H1 (cell line): ENCODE data around the gene ULK2. TPM values are rescaled to one million over a fixed set of nuclear protein-coding genes. Genes with fewer than 3 reads are reported as not detected.

Experiments
- CTCF ChIA-PET: fragments of 300-600 bp; sonication (Branson Sonifier 250); formaldehyde crosslinking; loops from one replicate; lab custom pipeline; 2021; ENCODE audit not compliant: partially characterized antibody; lab: Charles Lee
- POLR2A ChIA-PET: fragments of 300-600 bp; sonication (Branson Sonifier 250); formaldehyde crosslinking; loops from one replicate; lab custom pipeline; 2021; ENCODE audit warnings: inconsistent platforms; ENCODE audit not compliant: partially characterized antibody; lab: Charles Lee
- DNase-seq, 2 experiments: peaks; one replicate each; pipeline versions ENCODE4 v3.0.0 to v3.0.0-alpha.2; 2010 to 2022; ENCODE audit warnings: low spot score in 2 of 2, low read depth in 1 of 2, mixed read lengths in 1 of 2
- FAIRE-seq: peaks from 2 replicates; lab custom pipeline; 2011; peaks lifted over from hg19 to GRCh38; lab: Jason Lieb, UNC
- H2AFZ ChIP-seq: 2 replicates; pipeline ENCODE4 v1.8.1; 2012; ENCODE audit warnings: low read length, inconsistent platforms
- H2AK5ac ChIP-seq: 2 replicates; pipeline ENCODE4 v1.6.1; 2013; ENCODE audit warnings: low read depth, low read length
- H2BK120ac ChIP-seq: replicated peaks from 2 replicates; pipeline ENCODE3; 2013; ENCODE audit warnings: low read depth, low read length, inconsistent platforms
- H2BK12ac ChIP-seq: 2 replicates; pipeline ENCODE4 v1.6.1; 2013; ENCODE audit warnings: low read depth, low read length
- H2BK15ac ChIP-seq: 2 replicates; pipeline ENCODE4 v1.6.1; 2013; ENCODE audit warnings: low read length
- H2BK20ac ChIP-seq: 2 replicates; pipeline ENCODE4 v1.6.1; 2013; ENCODE audit warnings: low read length
- H2BK5ac ChIP-seq: 2 replicates; pipeline ENCODE4 v1.6.1; 2013; ENCODE audit warnings: low read depth, low read length
- H3K14ac ChIP-seq: 2 replicates; pipeline ENCODE4 v1.6.1; 2013; ENCODE audit warnings: inconsistent platforms; ENCODE audit not compliant: insufficient read length
- H3K18ac ChIP-seq: 2 replicates; pipeline ENCODE4 v1.6.1; 2013; ENCODE audit warnings: low read length; ENCODE audit errors: extremely low read depth
- H3K23ac ChIP-seq: 2 replicates; pipeline ENCODE4 v1.6.1; 2013; ENCODE audit warnings: inconsistent platforms; ENCODE audit not compliant: insufficient read length
- H3K23me2 ChIP-seq: 2 replicates; pipeline ENCODE4 v1.6.1; 2013; ENCODE audit warnings: low read depth, low read length
- H3K27ac ChIP-seq: 2 replicates; pipeline ENCODE4 v1.6.1; 2011; ENCODE audit warnings: low read depth, low read length, inconsistent platforms
- H3K27me3 ChIP-seq, 4 experiments: replicated peaks in 1 of 4; 1 replicate in 1 of 4; 2 replicates in 3 of 4; pipeline versions ENCODE4 v1.6.1 to v1.8.1; 2011 to 2013; ENCODE audit warnings: low read length in 3 of 4, mild to moderate bottlenecking in 3 of 4, inconsistent platforms in 2 of 4, mixed read lengths in 2 of 4, moderate library complexity in 1 of 4; ENCODE audit not compliant: control insufficient read depth in 3 of 4, insufficient read depth in 3 of 4; ENCODE audit errors: extremely low read depth in 1 of 4
- H3K36me3 ChIP-seq, 4 experiments: 2 replicates each; pipeline versions ENCODE4 v1.6.1 to v1.8.1; 2011 to 2013; ENCODE audit warnings: mild to moderate bottlenecking in 4 of 4, low read length in 3 of 4, moderate library complexity in 2 of 4, control low read depth in 1 of 4, inconsistent platforms in 1 of 4; ENCODE audit not compliant: insufficient read depth in 4 of 4, control insufficient read depth in 2 of 4
- H3K4ac ChIP-seq: replicated peaks from 2 replicates; pipeline ENCODE3; 2013; ENCODE audit warnings: low read length, low read depth, mixed read lengths, inconsistent platforms; ENCODE audit not compliant: insufficient read length
- H3K4me1 ChIP-seq, 4 experiments: replicated peaks in 1 of 4; 1 replicate in 1 of 4; 2 replicates in 3 of 4; pipeline versions ENCODE4 v1.6.1 to v1.8.1; 2011 to 2013; ENCODE audit warnings: low read length in 3 of 4, inconsistent platforms in 2 of 4, mixed read lengths in 1 of 4; ENCODE audit not compliant: insufficient read depth in 4 of 4, control insufficient read depth in 3 of 4
- H3K4me2 ChIP-seq, 2 experiments: 2 replicates each; pipeline versions ENCODE4 v1.6.1 to v1.8.1; 2011 to 2013; ENCODE audit warnings: low read depth in 2 of 2, low read length in 2 of 2, control low read depth in 1 of 2, inconsistent platforms in 1 of 2, mild to moderate bottlenecking in 1 of 2; ENCODE audit not compliant: insufficient read depth in 1 of 2
- H3K4me3 ChIP-seq, 4 experiments: fragments of 200-600, 300-600 bp in 1 of 4; sonication (generic), shearing (Covaris generic), sonication (Bioruptor Twin) in 1 of 4; 2 replicates each; pipeline versions ENCODE4 v1.5.1 to v1.8.1; 2011 to 2016; ENCODE audit warnings: low read length in 4 of 4, low read depth in 3 of 4, control low read depth in 2 of 4, inconsistent platforms in 2 of 4, mild to moderate bottlenecking in 2 of 4, mixed read lengths in 1 of 4, moderate library complexity in 1 of 4; ENCODE audit not compliant: insufficient read depth in 2 of 4; ENCODE audit errors: extremely low read depth in 1 of 4
- H3K56ac ChIP-seq: replicated peaks from 2 replicates; pipeline ENCODE3; 2013; ENCODE audit warnings: low read depth, mild to moderate bottlenecking, mixed read lengths, low read length, inconsistent platforms; ENCODE audit not compliant: insufficient read length
- H3K79me1 ChIP-seq: 2 replicates; pipeline ENCODE4 v1.6.1; 2013; ENCODE audit warnings: low read depth, low read length, control low read depth
- H3K79me2 ChIP-seq, 2 experiments: 2 replicates each; pipeline versions ENCODE4 v1.6.1 to v1.8.1; 2012 to 2013; ENCODE audit warnings: low read length in 2 of 2, mild to moderate bottlenecking in 2 of 2, inconsistent platforms in 1 of 2; ENCODE audit not compliant: insufficient read depth in 2 of 2, control insufficient read depth in 1 of 2
- H3K9ac ChIP-seq, 4 experiments: replicated peaks in 1 of 4; 1 replicate in 1 of 4; 2 replicates in 3 of 4; pipeline versions ENCODE4 v1.6.1 to v1.8.1; 2011 to 2013; ENCODE audit warnings: low read depth in 3 of 4, low read length in 3 of 4, control low read depth in 2 of 4, mild to moderate bottlenecking in 2 of 4, moderate library complexity in 2 of 4, inconsistent platforms in 1 of 4; ENCODE audit errors: extremely low read depth in 1 of 4
- H3K9me3 ChIP-seq, 2 experiments: 2 replicates each; pipeline versions ENCODE4 v1.6.1 to v1.8.1; 2012 to 2013; ENCODE audit warnings: mild to moderate bottlenecking in 2 of 2, moderate library complexity in 2 of 2, control low read depth in 1 of 2, inconsistent platforms in 1 of 2, low read depth in 1 of 2, low read length in 1 of 2, mixed read lengths in 1 of 2; ENCODE audit not compliant: insufficient read depth in 2 of 2
- H4K20me1 ChIP-seq, 2 experiments: replicated peaks in 1 of 2; 2 replicates each; pipeline versions ENCODE3 to v1.8.1; 2011 to 2013; ENCODE audit warnings: inconsistent platforms in 2 of 2, low read length in 2 of 2, mild to moderate bottlenecking in 1 of 2; ENCODE audit not compliant: insufficient read depth in 2 of 2, control insufficient read depth in 1 of 2
- H4K5ac ChIP-seq: 2 replicates; pipeline ENCODE4 v1.6.1; 2013; ENCODE audit warnings: low read length, low read depth, mixed read lengths, inconsistent platforms; ENCODE audit not compliant: insufficient read length
- H4K8ac ChIP-seq: 2 replicates; pipeline ENCODE4 v1.8.0; 2013; ENCODE audit warnings: mild to moderate bottlenecking, moderate library complexity, low read length, inconsistent platforms; ENCODE audit not compliant: insufficient read depth; ENCODE audit errors: extremely low read depth
- H4K91ac ChIP-seq: replicated peaks from 2 replicates; pipeline ENCODE3; 2013; ENCODE audit warnings: low read length, mixed read lengths, inconsistent platforms; ENCODE audit not compliant: insufficient read length
- BACH1 ChIP-seq: IDR thresholded peaks from 2 replicates; pipeline ENCODE4 v1.6.1; 2012; ENCODE audit warnings: low read length, improper control_type of control experiment
- CBX5 ChIP-seq: fragments of 300-800, 300-1000 bp; sonication (generic); IDR thresholded peaks from 2 replicates; pipeline ENCODE4 v1.7.1; 2016; ENCODE audit warnings: antibody characterized with exemption, low read length, low read depth
- CHD2 ChIP-seq: IDR thresholded peaks from 2 replicates; pipeline ENCODE4 v1.6.1; 2012; ENCODE audit warnings: low read length, improper control_type of control experiment
- EGR1 ChIP-seq: IDR thresholded peaks from 2 replicates; pipeline ENCODE4 v1.6.1; 2011; ENCODE audit warnings: low read depth, low read length, borderline replicate concordance
- POLR2A ChIP-seq, 2 experiments: IDR thresholded peaks; 1 replicate in 1 of 2; 2 replicates in 1 of 2; pipeline ENCODE4 v1.6.1; 2011; ENCODE audit warnings: low read depth in 2 of 2, low read length in 2 of 2, mild to moderate bottlenecking in 2 of 2; ENCODE audit errors: control extremely low read depth in 1 of 2
- POU5F1 ChIP-seq: IDR thresholded peaks from 2 replicates; pipeline ENCODE4 v1.6.1; 2011; ENCODE audit warnings: low read depth, mild to moderate bottlenecking, low read length, moderate library complexity
- RAD21 ChIP-seq, 2 experiments: IDR thresholded peaks in 1 of 2; conservative IDR thresholded peaks in 1 of 2; 2 replicates each; pipeline ENCODE4 v1.6.1; 2011; ENCODE audit warnings: low read depth in 2 of 2, low read length in 2 of 2, improper control_type of control experiment in 1 of 2, inconsistent platforms in 1 of 2, mild to moderate bottlenecking in 1 of 2, moderate library complexity in 1 of 2
- ZNF274 ChIP-seq: IDR thresholded peaks from 2 replicates; pipeline ENCODE4 v1.7.0; 2012; ENCODE audit warnings: low read length, borderline replicate concordance; ENCODE audit errors: extremely low read depth
- WGBS, 2 experiments: shearing (Covaris generic) in 1 of 2; methylation state at CpG; one replicate each; pipeline versions ENCODE4 v1.1.6 to v1.1.7; 2013 to 2015; ENCODE audit warnings: low lambda C conversion rate in 2 of 2, mixed read lengths in 2 of 2, inconsistent platforms in 1 of 2, low coverage in 1 of 2, missing lambda C conversion rate in 1 of 2; ENCODE audit not compliant: insufficient replicate concordance in 2 of 2, insufficient coverage in 1 of 2, insufficient read length in 1 of 2; ENCODE audit errors: extremely low coverage in 1 of 2, missing lambda C conversion rate in 1 of 2; 5-methylcytosine and 5-hydroxymethylcytosine counted together
- polyA plus RNA-seq, 7 experiments: library from polyadenylated mRNA; depleted of rRNA in 3 of 7; stranded (reverse) in 5 of 7; unstranded in 2 of 7; fragments of >200 nt in 5 of 7; fragments of 200-250 nt in 2 of 7; gene quantifications; 1 replicate in 5 of 7; 2 replicates in 1 of 7; 4 replicates in 1 of 7; pipeline versions ENCODE4 v1.2.1 to v1.2.3, GENCODE V29; 2011 to 2013; ENCODE audit warnings: missing spikeins in 2 of 7, mixed read lengths in 2 of 7
- total RNA-seq: library from RNA; stranded (reverse); fragmentation: NEBNext Ultra II Directional; extraction: Animal tissue kit (Norgen Biotek cat#: 25700); gene quantifications from 2 replicates; pipeline ENCODE4 v1.2.1, GENCODE V29; 2021
- TF ChIP-seq, protein P1 (sequence below): IDR thresholded peaks from 2 replicates; pipeline ENCODE4 v1.6.1; 2011; ENCODE audit warnings: low read depth, mild to moderate bottlenecking, low read length; ENCODE audit not compliant: insufficient read depth

The ULK2 gene
- total and polyA plus RNA-seq, 2 of the 8 experiments (the other 6 are each of a cell fraction or from before 2014, with no cell fraction given): 5.3 to 9.8 TPM

DNA sequence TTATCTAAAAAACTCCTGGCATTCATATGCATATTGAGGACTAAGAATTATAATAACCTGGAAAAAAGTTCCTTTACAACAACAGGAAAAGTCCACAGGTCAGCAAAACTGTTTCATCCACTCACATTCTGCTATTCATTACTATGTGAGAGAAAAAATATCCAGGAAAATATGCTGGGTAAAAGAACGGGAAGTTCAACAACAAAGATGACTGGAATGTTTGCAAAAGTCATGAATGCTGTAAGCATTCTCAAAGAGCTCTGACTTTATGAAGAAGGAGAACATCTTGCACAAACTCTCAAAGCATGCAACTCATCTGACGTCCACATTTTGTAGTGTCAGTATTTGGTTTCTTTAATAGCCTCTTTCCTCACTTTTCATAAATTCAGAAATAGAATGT, 62.7 kb downstream of the ULK2 start:
- Histone ChIP-seq H2BK5ac (no peak overlapping the region), H3K56ac (no peak overlapping the region), H4K8ac (no peak overlapping the region), H4K5ac (no peak overlapping the region), H3K9me3 (no peaks in the 10 kb centered on the region), H3K23me2 (no peaks in the 10 kb centered on the region), H3K18ac (no peak overlapping the region), H3K79me1 (no peaks in the 10 kb centered on the region), H2BK15ac (no peak overlapping the region), H3K79me2 (no peaks in the 10 kb centered on the region), H3K4me3 (no peak overlapping the region), H4K91ac (no peak overlapping the region), H3K9ac (no peak overlapping the region), H3K4ac (no peak overlapping the region), H3K4me2 (no peak overlapping the region), H2BK120ac (no peak overlapping the region), H3K4me1 (no peaks in the 10 kb centered on the region), H2AK5ac (no peak overlapping the region), H3K27ac (no peak overlapping the region), H2BK12ac (no peak overlapping the region), H2AFZ (no peak overlapping the region), H2BK20ac (no peak overlapping the region), H3K14ac (no peak overlapping the region), H3K27me3 (no peaks in the 10 kb centered on the region), H3K23ac (no peak overlapping the region), H3K36me3 (no peaks in the 10 kb centered on the region), H4K20me1 (no peaks in the 10 kb centered on the region)
- DNase-seq: no peak
- no peak for FAIRE-seq
- 85% methylated on average over 2 of the region's 2 CpGs; no CpG with 5 or more reads in 1 of the 2 experiments for WGBS, 2 experiments
- no peak for TF ChIP-seq RAD21 (IDR thresholded peaks at IDR 0.05 in 1 of 2, conservative IDR thresholded peaks at IDR 0.05 in 1 of 2; ENCODE audit: low read depth in 2 of 2, low read length in 2 of 2)
- TF ChIP-seq CHD2: no peak
- no peak for TF ChIP-seq CBX5
- TF ChIP-seq BACH1: no peak
- TF ChIP-seq, protein P1, sequence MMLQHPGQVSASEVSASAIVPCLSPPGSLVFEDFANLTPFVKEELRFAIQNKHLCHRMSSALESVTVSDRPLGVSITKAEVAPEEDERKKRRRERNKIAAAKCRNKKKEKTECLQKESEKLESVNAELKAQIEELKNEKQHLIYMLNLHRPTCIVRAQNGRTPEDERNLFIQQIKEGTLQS: no peak
- no peak for TF ChIP-seq EGR1
- no peak for TF ChIP-seq POLR2A (IDR thresholded peaks at IDR 0.05; ENCODE audit: control extremely low read depth in 1 of 2, low read depth in 2 of 2, low read length in 2 of 2)
- TF ChIP-seq ZNF274: no peak
- TF ChIP-seq POU5F1: no peak
- CTCF ChIA-PET: no interaction called here
- POLR2A ChIA-PET: no interaction called here
